Esophagus squamous epithelium (tissue), 4 donors: ENCODE measurements around the gene DDX52.

ENCODE experiments used
- POLR2A ChIP-seq, 4 donors: fragments of 450-650 bp; IDR thresholded peaks; one replicate each; pipeline ENCODE4 v1.6.1; 2017; ENCODE audit warnings: antibody characterized with exemption in 4 of 4, mild to moderate bottlenecking in 4 of 4, moderate library complexity in 3 of 4
- TF ChIP-seq, protein P1 (sequence below), 6 experiments: fragments of 450-650 bp in 4 of 6; fragments of 200-600 bp in 2 of 6; sonication (generic) in 2 of 6; IDR thresholded peaks; one replicate each; pipeline ENCODE4 v1.5.1; 2016 to 2019; ENCODE audit warnings: antibody characterized with exemption in 6 of 6, mild to moderate bottlenecking in 4 of 6, moderate library complexity in 4 of 6

DNA sequence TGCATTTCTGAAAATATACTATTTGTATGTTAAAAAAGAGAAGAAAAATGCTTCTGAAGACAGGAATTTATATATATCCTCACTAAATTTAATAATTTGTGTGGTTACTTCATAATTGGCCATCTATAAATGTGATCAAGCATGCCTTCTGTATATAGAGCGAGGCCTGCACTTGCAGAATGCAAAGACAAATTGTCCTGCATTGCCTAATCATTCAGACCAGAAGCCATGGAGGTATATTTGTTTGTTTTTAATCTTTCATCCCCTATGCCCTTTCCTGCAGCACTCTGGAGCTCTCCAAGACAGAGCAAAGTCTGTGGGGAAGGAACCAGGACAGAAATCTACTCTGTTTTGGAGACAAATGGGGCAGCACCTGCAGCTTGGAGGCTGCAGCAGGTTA is 23.8 kb upstream of the DDX52 start:
- TF ChIP-seq, protein P1, sequence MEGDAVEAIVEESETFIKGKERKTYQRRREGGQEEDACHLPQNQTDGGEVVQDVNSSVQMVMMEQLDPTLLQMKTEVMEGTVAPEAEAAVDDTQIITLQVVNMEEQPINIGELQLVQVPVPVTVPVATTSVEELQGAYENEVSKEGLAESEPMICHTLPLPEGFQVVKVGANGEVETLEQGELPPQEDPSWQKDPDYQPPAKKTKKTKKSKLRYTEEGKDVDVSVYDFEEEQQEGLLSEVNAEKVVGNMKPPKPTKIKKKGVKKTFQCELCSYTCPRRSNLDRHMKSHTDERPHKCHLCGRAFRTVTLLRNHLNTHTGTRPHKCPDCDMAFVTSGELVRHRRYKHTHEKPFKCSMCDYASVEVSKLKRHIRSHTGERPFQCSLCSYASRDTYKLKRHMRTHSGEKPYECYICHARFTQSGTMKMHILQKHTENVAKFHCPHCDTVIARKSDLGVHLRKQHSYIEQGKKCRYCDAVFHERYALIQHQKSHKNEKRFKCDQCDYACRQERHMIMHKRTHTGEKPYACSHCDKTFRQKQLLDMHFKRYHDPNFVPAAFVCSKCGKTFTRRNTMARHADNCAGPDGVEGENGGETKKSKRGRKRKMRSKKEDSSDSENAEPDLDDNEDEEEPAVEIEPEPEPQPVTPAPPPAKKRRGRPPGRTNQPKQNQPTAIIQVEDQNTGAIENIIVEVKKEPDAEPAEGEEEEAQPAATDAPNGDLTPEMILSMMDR (IDR thresholded peaks at IDR 0.05) = no peak
- TF ChIP-seq POLR2A (IDR thresholded peaks at IDR 0.05) = no peak
